CD14-positive monocyte (primary cell): Measurements from ENCODE around the gene MUC16. TPM values are rescaled to one million over a fixed set of nuclear protein-coding genes. Genes with fewer than 3 reads are reported as not detected.

Source experiments
- DNase-seq, 3 donors: peaks; one replicate each; pipeline ENCODE4 v3.0.0-alpha.2; 2011 to 2022
- H2AFZ ChIP-seq: 2 replicates; pipeline ENCODE4 v1.6.0; 2012; ENCODE audit warnings: mild to moderate bottlenecking, low read depth, low read length, inconsistent platforms; ENCODE audit not compliant: insufficient read depth, poor library complexity, severe bottlenecking
- H3K27ac ChIP-seq, 2 donors: 1 replicate in 1 of 2; 2 replicates in 1 of 2; pipeline ENCODE4 v1.5.1; 2012 to 2013; ENCODE audit warnings: low read length in 2 of 2, control low read depth in 1 of 2, inconsistent platforms in 1 of 2, low read depth in 1 of 2, mild to moderate bottlenecking in 1 of 2
- H3K27me3 ChIP-seq, 2 donors: one replicate each; pipeline versions ENCODE4 v1.6.0 to v1.6.1; 2011 to 2013; ENCODE audit warnings: low read length in 2 of 2; ENCODE audit not compliant: control insufficient read depth in 2 of 2, insufficient read depth in 2 of 2
- H3K36me3 ChIP-seq, 2 donors: replicated peaks in 1 of 2; 1 replicate in 1 of 2; 2 replicates in 1 of 2; pipeline versions ENCODE4 v1.5.1 to v1.6.1; 2012 to 2013; ENCODE audit warnings: low read length in 2 of 2, control low read depth in 1 of 2, inconsistent platforms in 1 of 2, mild to moderate bottlenecking in 1 of 2; ENCODE audit not compliant: insufficient read depth in 2 of 2, control insufficient read depth in 1 of 2
- H3K4me1 ChIP-seq, 2 donors: 1 replicate in 1 of 2; 2 replicates in 1 of 2; pipeline versions ENCODE4 v1.5.1 to v1.6.1; 2012 to 2013; ENCODE audit warnings: low read length in 2 of 2, control low read depth in 1 of 2, inconsistent platforms in 1 of 2, mild to moderate bottlenecking in 1 of 2, moderate library complexity in 1 of 2; ENCODE audit not compliant: insufficient read depth in 2 of 2, control insufficient read depth in 1 of 2
- H3K4me2 ChIP-seq: replicated peaks from 2 replicates; pipeline ENCODE3; 2012; ENCODE audit warnings: low read length, moderate library complexity, mild to moderate bottlenecking; ENCODE audit not compliant: poor library complexity, severe bottlenecking; ENCODE audit errors: extremely low read depth
- H3K4me3 ChIP-seq, 3 experiments: fragments of 200-600 bp in 1 of 3; sonication (generic) in 1 of 3; replicated peaks in 1 of 3; 1 replicate in 2 of 3; 2 replicates in 1 of 3; pipeline ENCODE4 v1.5.1; 2011 to 2013; ENCODE audit warnings: low read length in 3 of 3, mild to moderate bottlenecking in 3 of 3, control low read depth in 2 of 3, low read depth in 2 of 3, inconsistent platforms in 1 of 3, moderate library complexity in 1 of 3
- H3K79me2 ChIP-seq: 2 replicates; pipeline ENCODE4 v1.6.0; 2012; ENCODE audit warnings: mild to moderate bottlenecking, control low read depth, inconsistent platforms, low read length, moderate library complexity; ENCODE audit not compliant: insufficient read depth
- H3K9ac ChIP-seq: 2 replicates; pipeline ENCODE4 v1.6.0; 2017; ENCODE audit warnings: low read length, mild to moderate bottlenecking; ENCODE audit not compliant: insufficient read depth, poor library complexity, severe bottlenecking
- H3K9me3 ChIP-seq, 2 donors: replicated peaks in 1 of 2; 1 replicate in 1 of 2; 2 replicates in 1 of 2; pipeline versions ENCODE4 v1.5.1 to v1.6.1; 2012 to 2013; ENCODE audit warnings: low read length in 2 of 2, control low read depth in 1 of 2; ENCODE audit not compliant: control insufficient read depth in 1 of 2, insufficient read depth in 1 of 2
- H4K20me1 ChIP-seq: 2 replicates; pipeline ENCODE4 v1.6.0; 2012; ENCODE audit warnings: mild to moderate bottlenecking, low read length, control low read depth, moderate library complexity; ENCODE audit not compliant: insufficient read depth
- H3K27ac Mint-ChIP-seq, 7 donors: one replicate each; pipeline ENCODE4 v1.8.0; 2020; ENCODE audit warnings: mild to moderate bottlenecking in 7 of 7, mixed read lengths in 7 of 7, moderate library complexity in 6 of 7, inconsistent platforms in 2 of 7
- H3K27me3 Mint-ChIP-seq, 3 donors: one replicate each; pipeline ENCODE4 v1.8.0; 2021 to 2022; ENCODE audit warnings: low read depth in 3 of 3, mild to moderate bottlenecking in 3 of 3, mixed read lengths in 3 of 3, moderate library complexity in 3 of 3, inconsistent platforms in 1 of 3
- H3K36me3 Mint-ChIP-seq, 2 donors: one replicate each; pipeline ENCODE4 v1.8.0; 2020; ENCODE audit warnings: mixed read lengths in 2 of 2, inconsistent platforms in 1 of 2, mild to moderate bottlenecking in 1 of 2
- H3K4me1 Mint-ChIP-seq: one replicate; pipeline ENCODE4 v1.8.0; 2020; ENCODE audit warnings: mild to moderate bottlenecking, mixed read lengths
- H3K4me3 Mint-ChIP-seq, 2 donors: one replicate each; pipeline ENCODE4 v1.8.0; 2020; ENCODE audit warnings: mild to moderate bottlenecking in 2 of 2, mixed read lengths in 2 of 2, moderate library complexity in 1 of 2
- H3K9me3 Mint-ChIP-seq, 7 donors: one replicate each; pipeline ENCODE4 v1.8.0; 2020 to 2022; ENCODE audit warnings: mixed read lengths in 7 of 7, mild to moderate bottlenecking in 6 of 7, moderate library complexity in 6 of 7, inconsistent platforms in 2 of 7
- CTCF ChIP-seq: fragments of 200-600 bp; IDR thresholded peaks from one replicate; pipeline ENCODE4 v1.8.0; 2022; ENCODE audit warnings: antibody characterized with exemption, mild to moderate bottlenecking
- WGBS: methylation state at CpG from one replicate; pipeline ENCODE4 v1.1.5; 2013; ENCODE audit warnings: missing lambda C conversion rate; ENCODE audit not compliant: insufficient coverage; 5-methylcytosine and 5-hydroxymethylcytosine counted together
- intact Hi-C, 2 donors: fragments of 100-400 bp; cut with micrococcal nuclease; formaldehyde crosslinking; loops; one replicate each; pipeline versions ENCODE4 v1.15.0 to v1.15.1; 2023
- polyA plus RNA-seq, 3 donors: library from polyadenylated mRNA; depleted of rRNA in 1 of 3; unstranded in 2 of 3; stranded (reverse) in 1 of 3; fragments of 300-500 nt in 2 of 3; fragments of >200 nt in 1 of 3; fragmentation: Illumina TruSeq in 2 of 3; gene quantifications; 1 replicate in 2 of 3; 2 replicates in 1 of 3; pipeline ENCODE4 v1.2.3, GENCODE V29; 2012 to 2021

The MUC16 gene
- polyA plus RNA-seq, 3 donors = not detected

GRCh38 chr19:9009431-9009830, 778 bp downstream of the MUC16 start:
- Mint-ChIP-seq H3K27ac (peak overlapping the region in 1 of 7 donors; percentile 36), H3K36me3 (no peaks in the 10 kb centered on the region), H3K4me1 (no peaks in the 10 kb centered on the region), H3K4me3 (no peak overlapping the region), H3K27me3 (peaks cover 0 to 2% (median 2%) of the 10 kb centered on the region in 3 donors), H3K9me3 (peaks cover 0 to 4% (median 0%) of the 10 kb centered on the region in 7 donors)
- Histone ChIP-seq H2AFZ (no peak overlapping the region), H3K79me2 (no peaks in the 10 kb centered on the region), H3K4me3 (no peak overlapping the region), H3K36me3 (no peaks in the 10 kb centered on the region), H3K4me2 (no peak overlapping the region), H3K4me1 (no peaks in the 10 kb centered on the region), H3K27ac (no peak overlapping the region), H3K9ac (no peak overlapping the region), H4K20me1 (no peaks in the 10 kb centered on the region), H3K27me3 (no peaks in the 10 kb centered on the region), H3K9me3 (no peaks in the 10 kb centered on the region)
- no peak for TF ChIP-seq CTCF
- whole genome bisulfite sequencing = 83% methylated on average over 10 of the region's 10 CpGs
- no peak for DNase-seq
- intact Hi-C loops = no loop called here

- Histone ChIP-seq H3K36me3 (no peaks in the 10 kb centered on the region), H3K4me3 (no peak overlapping the region), H3K27ac (no peak overlapping the region), H2AFZ (no peak overlapping the region), H3K9ac (no peak overlapping the region), H3K9me3 (no peaks in the 10 kb centered on the region), H3K4me2 (no peak overlapping the region), H4K20me1 (no peaks in the 10 kb centered on the region), H3K4me1 (no peaks in the 10 kb centered on the region), H3K79me2 (no peaks in the 10 kb centered on the region), H3K27me3 (no peaks in the 10 kb centered on the region)
- no peaks in the 10 kb centered on the region for H3K4me1 Mint-ChIP-seq
- DNase-seq = no peak
- TF ChIP-seq CTCF = no peak
- intact Hi-C loops = no loop called here
- 90% methylated on average over 2 of the region's 10 CpGs for WGBS
- H3K4me3 Mint-ChIP-seq = no peak overlapping the region
- H3K27me3 Mint-ChIP-seq = peaks cover 0 to 2% (median 2%) of the 10 kb centered on the region in 3 donors
- H3K27ac Mint-ChIP-seq = no peak overlapping the region
- H3K36me3 Mint-ChIP-seq = no peaks in the 10 kb centered on the region
- no peaks in the 10 kb centered on the region for H3K9me3 Mint-ChIP-seq
Measured at GRCh38 chr19:9008667-9009066, 1.5 kb downstream of the MUC16 start.
